Stimulated activated CD4-positive, alpha-beta T cell treated with anti-CD3 and anti-CD28 coated beads, Interleukin-2, amount 100 ng/mL, for 48 hours (primary cell): ENCODE data around the gene C8B.

Experiments used
- DNase-seq, 2 donors: peaks; one replicate each; pipeline ENCODE4 v3.0.0-alpha.2; 2020

C8B gene

GRCh38 chr1:56970280-56970679, 4.5 kb upstream of the C8B start:
- DNase-seq: no peak

GRCh38 chr1:56968878-56969495, 3.2 kb upstream of the C8B start:
- no peak for DNase-seq

DNA sequence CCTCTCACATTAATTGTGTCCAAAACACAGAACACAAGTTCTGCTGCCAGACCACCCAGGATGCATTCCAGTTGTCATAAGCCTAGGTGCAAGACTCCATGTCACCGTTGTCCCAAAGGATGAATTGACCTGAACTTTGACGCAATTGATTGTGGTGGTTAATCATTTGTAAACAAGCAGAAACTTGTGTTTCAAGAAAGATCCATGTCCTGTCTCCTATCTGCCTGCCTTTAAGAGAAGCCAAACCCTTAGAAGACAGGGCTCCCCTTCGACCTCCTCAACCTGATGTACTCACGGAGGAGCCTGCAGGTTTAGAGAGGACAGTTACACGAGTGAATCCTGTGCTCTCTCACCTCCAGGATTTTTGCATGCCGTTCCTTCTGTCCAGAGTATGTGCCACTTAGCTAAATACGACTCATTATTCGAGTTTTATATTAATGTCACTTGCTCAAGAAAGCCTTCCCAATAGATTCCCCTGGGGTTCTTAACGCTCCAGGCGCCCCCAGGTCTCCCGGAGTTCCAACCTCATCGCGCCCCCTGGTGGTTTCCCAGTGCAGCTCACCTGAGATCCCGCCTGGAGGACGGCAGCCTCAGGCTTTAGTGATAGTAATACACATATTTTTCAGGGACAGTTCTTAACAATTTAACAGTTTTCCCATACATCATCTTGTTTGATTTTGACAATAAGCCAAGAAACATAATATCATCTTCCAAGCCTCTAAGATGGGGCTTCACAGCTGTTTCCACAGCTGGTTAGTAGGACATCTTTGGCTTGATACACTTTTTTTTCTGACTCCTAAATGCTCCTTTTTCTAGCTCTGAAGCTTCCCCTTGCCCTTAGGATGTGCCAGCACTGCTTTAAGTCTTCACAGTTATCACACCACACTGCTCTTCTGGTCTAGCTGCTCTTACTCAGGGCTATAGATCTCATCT, 2.4 kb upstream of the C8B start:
- DNase-seq: peak in 1 of 2 donors; percentile 1

DNA sequence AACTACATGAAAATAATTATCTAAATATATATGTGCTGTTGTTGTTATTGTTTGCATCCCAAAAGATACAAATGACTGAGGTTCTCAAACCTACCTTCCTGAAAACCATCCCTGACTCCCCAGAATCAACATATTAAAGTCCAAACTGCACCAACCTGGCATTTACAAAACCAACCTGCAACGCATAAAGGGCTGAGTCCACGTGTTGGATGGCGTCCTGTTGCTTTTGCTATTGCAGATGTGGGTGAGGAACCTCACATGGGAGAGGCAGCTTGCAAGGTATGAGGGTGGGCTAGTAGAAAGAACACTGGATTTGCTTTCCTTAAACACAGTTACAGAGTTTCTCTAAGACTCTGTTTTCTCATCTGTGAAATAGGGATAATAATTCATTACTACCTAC, 1.5 kb upstream of the C8B start:
- DNase-seq: no peak

GRCh38 chr1:56966698-56966999, 834 bp upstream of the C8B start:
- no peak for DNase-seq

DNA sequence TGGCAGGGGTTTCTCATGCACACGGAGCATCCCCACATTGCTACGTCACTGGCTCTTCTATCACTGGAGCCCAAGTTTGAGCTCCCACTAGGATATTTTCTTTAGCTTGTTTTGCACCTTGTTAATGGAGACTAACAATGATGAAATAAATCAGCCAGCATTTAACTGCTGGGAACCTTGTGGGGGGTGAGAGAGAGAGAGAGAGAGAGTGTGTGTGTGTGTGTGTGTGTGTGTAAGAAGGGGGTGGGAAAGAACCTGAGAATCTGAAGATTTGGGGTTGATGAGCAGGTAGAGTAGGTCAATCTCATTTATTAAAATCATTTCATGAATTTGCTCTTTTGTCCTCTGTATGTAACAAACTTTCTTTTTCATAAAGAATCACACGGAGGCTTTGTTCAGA, 624 bp downstream of the C8B start:
- no peak for DNase-seq

DNA sequence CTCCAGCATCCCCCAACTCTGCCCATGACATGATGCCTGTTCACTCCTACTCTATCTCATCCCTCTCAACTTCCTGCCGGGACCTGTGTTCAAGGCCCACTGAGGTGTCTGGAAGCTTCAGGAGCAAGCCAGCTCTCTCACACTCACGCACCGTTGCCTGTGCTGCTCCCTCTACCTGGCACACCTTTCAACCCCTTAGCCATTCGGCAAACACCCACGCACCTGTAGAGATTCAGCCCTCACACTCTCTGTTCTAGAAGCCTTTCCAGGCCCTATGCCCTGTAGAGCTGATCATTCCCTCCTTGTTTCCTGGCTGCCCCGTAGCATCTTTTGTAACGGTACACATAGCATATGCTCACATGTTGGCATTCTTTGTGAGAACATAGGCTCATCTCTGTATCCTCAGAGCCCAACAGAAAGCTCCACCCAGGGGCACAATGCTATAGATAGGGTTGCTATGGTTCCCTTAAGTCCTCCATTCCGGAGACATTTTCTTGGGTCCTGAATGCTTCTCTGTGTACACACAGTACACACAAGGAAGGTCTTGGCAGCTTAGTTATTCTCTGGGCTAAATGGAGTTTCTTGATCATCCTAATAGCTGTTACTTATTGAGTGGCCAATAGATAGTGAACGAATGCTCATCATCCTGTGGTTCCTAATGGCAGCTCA, 1.3 kb downstream of the C8B start:
- DNase-seq: no peak

DNA sequence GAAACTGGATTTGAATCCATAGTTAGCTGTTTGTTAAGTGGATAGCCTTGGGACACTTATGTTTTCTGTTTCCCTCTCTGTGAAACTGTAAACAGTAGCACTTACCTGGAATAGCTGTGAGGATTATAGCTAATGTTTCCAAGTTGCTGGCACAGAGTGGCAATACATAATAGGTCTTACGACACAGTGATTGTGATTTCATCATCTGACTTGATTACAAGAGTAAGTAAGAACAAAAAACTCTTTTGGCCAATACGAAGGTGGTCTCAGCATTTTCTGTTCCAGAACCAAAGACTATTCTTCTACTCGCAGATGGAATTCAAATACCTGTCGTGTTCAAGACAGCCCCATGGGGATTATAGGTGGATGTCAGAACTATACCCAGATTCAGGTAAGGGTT, 2.1 kb downstream of the C8B start:
- DNase-seq: no peak

DNA sequence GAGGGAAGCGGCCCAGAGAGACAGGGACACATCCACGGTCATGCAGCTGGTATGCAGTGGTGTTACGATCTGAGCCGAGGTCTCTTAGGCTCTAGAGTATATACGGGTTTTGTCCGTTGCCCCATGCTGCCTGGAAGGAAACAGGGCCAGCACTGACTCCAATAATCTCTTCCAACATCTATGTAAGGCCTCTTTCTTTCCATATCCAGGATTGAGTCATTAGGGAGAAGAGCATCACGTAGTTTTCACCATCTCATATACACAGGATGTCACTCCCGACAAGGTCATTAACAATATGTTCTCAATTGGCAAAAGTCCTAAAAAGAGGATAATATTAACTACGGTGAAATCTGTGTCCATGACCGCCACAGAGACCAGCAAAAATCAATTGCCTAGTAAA, 4.4 kb downstream of the C8B start:
- DNase-seq: no peak

DNA sequence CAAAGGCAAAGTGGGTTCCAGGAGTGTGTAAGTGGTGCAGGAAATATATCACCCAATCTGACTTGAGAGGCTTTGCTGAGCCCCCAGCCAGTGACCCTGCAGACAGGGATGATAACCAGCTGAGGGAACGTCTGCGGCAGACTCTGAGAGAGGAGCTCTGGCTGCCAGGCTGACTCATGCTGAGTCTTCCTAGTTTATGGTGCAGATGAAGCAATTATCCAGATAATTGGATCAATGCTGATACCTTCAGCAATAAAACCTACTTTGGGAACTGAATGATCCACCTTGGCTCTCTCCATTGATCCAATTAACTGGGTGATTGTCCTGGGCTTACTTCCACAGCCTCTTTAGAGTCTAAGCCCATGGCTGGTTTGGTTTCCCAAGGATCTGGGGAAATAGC, 7.3 kb downstream of the C8B start:
- no peak for DNase-seq

- no peak for DNase-seq
Observed at GRCh38 chr1:56957931-56958330, 7.9 kb downstream of the C8B start.

- DNase-seq: no peak
Observed at GRCh38 chr1:56954664-56955063, 11.2 kb downstream of the C8B start.

DNA sequence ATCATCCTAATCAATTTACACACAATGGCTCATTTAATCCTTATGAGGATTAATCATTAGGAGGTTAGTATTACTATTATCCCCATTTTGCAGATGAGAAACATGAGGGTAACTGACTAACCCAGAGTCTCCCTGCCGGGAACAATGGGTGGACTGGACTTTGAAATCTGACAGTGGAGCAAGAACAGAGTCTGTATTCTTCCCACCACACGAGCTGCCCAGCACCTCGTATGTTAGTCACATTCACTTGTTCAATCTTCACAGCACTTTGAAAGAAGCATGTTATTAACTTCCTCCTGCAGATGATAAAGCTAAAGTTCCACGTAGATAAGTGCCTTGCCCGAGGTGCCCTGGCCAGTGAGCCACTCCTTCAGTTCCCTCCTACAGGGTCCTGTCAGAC, 12.4 kb downstream of the C8B start:
- DNase-seq: no peak

DNA sequence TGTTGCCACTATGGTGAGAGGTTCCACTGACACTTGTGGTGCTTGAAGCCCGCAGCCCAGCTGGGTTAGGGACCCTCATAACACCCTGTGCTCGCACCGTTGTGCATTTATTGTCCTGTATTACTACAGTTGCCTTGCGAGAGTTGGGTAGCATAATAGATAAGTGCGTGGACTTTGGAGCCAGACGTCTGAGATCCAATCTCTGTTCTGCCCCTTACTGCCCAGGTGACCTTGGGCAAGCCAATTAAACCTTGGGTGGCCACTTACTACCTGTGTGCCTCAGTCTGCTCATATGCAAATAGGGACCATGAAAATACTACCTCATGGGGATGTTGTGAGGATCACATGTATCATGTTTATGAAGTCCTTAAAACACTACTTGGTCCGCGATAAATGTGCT, 13.3 kb downstream of the C8B start:
- DNase-seq: no peak

GRCh38 chr1:56948403-56949023, 17.3 kb downstream of the C8B start:
- no peak for DNase-seq

DNA sequence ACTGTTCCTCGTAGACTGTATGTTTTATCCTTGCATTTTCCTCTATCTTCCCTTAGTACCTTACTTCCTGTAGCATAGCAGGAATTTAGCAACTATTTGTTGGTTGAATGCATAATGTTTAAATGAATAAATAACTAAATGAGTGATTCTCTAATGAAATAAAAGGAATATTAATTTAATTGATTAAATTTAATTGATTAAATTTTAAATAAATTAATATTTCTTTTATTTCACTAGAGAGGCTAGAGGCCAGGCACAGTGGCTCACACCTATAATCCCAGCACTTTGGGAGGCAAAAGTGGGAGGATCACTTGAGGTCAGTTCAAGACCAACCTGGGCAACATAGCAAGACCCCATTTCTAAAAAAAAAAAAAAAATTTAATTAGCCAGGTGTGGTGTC, 25.8 kb downstream of the C8B start:
- no peak for DNase-seq

- DNase-seq: no peak
Observed at GRCh38 chr1:56939209-56939608, 26.6 kb downstream of the C8B start.

DNA sequence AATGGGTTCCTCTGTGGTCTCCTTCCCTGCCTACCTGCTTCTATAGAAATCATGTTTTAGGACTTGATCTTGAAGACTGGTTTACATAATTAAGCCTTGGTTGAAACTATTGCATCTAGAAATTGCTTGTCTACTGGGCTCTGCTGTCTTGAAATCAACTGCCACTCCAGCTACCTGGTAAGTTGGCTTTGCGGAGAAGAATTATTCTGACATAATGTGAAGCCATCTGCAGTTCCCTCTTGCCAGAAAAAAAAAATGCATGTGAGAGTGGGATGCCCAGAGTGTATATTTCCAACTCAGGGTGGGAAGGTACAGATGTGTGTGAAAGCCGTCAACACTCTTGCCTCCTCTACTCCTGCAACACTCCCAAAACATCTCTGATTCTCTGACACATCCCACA, 27.2 kb downstream of the C8B start:
- DNase-seq: no peak

GRCh38 chr1:56934430-56935060, 31.3 kb downstream of the C8B start:
- no peak for DNase-seq

- DNase-seq: no peak
Observed at GRCh38 chr1:56933606-56934005, 32.2 kb downstream of the C8B start.

DNA sequence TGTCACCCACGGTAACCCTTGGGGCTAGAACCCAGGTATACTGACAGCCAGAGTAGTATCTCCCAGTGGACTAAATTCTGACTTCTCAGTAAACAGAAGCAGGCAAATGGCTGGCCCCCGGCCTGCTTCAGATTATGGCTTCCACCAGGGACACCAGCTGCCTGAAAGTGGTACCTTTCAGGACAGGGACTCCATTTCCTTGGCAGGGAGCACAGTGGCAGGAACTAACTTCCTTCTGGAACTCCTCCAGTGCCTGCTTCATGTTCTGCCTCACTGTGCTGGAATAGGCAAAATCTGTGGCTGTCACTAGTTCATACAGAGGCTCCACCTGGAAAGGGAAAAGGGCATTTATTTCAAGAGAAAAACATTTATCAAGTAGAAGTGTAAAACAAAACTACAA, 32.7 kb downstream of the C8B start:
- no peak for DNase-seq

- no peak for DNase-seq
Observed at GRCh38 chr1:56931686-56932085, 34.1 kb downstream of the C8B start.

DNA sequence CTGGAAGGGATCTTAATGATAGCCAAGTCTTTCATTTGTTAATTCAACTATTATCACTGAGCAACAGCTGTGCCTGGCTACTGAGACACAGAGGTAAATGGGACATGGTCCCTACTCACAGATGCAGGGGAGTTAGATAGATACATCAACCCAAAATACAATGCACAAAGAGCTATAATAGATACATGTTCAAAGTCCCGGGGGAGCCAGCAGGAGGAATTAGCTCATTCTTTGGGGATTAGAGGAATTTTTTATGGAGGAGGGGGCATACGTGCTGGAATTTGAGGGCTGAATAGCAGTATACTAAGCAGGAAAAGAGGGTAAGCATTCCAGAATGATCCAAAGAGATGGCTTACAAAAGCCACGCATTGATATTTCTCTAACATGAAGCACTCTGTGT, 34.6 kb downstream of the C8B start:
- no peak for DNase-seq
